HG03565 (cell line): ENCODE data around the gene TTC7B.
"Not testable (repeated sequence)": the region's sequence is repeated elsewhere in the genome, so short reads cannot be mapped to it uniquely, and the experiment has no call there.

Experiments
- ATAC-seq: cut with Tn5 transposase; IDR thresholded peaks from one replicate; pipeline ENCODE4 v1.9.1; 2021; ENCODE audit warnings: mild to moderate bottlenecking, moderate library complexity; ENCODE audit not compliant: unreplicated experiment

The TTC7B gene

GRCh38 chr14:90830931-90831701 lies 14.9 kb upstream of the TTC7B start:
- no peak for ATAC-seq

- ATAC-seq: no peak
These were observed 13.4 kb upstream of the TTC7B start for GRCh38 chr14:90829677-90830076.

GRCh38 chr14:90828642-90829487 lies 12.6 kb upstream of the TTC7B start:
- ATAC-seq: peak; percentile 40

- ATAC-seq: peak; percentile 98
These were observed 11.8 kb upstream of the TTC7B start for GRCh38 chr14:90827919-90828610.

- ATAC-seq: not testable (repeated sequence)
These were observed 7.3 kb upstream of the TTC7B start for GRCh38 chr14:90823542-90823941.

GRCh38 chr14:90820958-90821357 lies 4.7 kb upstream of the TTC7B start:
- peak; percentile 72 for ATAC-seq

- no peak for ATAC-seq
These were observed 3.6 kb upstream of the TTC7B start for GRCh38 chr14:90819734-90820393.

GRCh38 chr14:90818715-90819114 lies 2.5 kb upstream of the TTC7B start:
- ATAC-seq: no peak

- ATAC-seq: no peak
These were observed 629 bp upstream of the TTC7B start for GRCh38 chr14:90816681-90817436.

GRCh38 chr14:90815572-90815821 lies 733 bp downstream of the TTC7B start:
- no peak for ATAC-seq

- no peak for ATAC-seq
These were observed 1.2 kb downstream of the TTC7B start for GRCh38 chr14:90814806-90815571.

- ATAC-seq: no peak
These were observed 2.8 kb downstream of the TTC7B start for GRCh38 chr14:90813442-90813841.

GRCh38 chr14:90812109-90812508 lies 4.1 kb downstream of the TTC7B start:
- ATAC-seq: no peak

- no peak for ATAC-seq
These were observed 4.6 kb downstream of the TTC7B start for GRCh38 chr14:90811641-90812040.

- no peak for ATAC-seq
These were observed 5.4 kb downstream of the TTC7B start for GRCh38 chr14:90810806-90811205.

- ATAC-seq: no peak
These were observed 6.5 kb downstream of the TTC7B start for GRCh38 chr14:90809530-90810312.

- no peak for ATAC-seq
These were observed 7.3 kb downstream of the TTC7B start for GRCh38 chr14:90808759-90809529.

GRCh38 chr14:90807060-90807459 lies 9.2 kb downstream of the TTC7B start:
- ATAC-seq: no peak
